Measurements from ENCODE around the gene EREG. TPM values are rescaled to one million over a fixed set of nuclear protein-coding genes. Genes with fewer than 3 reads are reported as not detected.

EREG gene
- total RNA-seq, 2 experiments from 2014 or later: 0.58 to 0.59 TPM

GRCh38 chr4:74368596-74368995 is 3.7 kb downstream of the EREG start:
- Mint-ChIP-seq H3K27me3 (peaks cover 47% of the 10 kb centered on the region), H3K4me3 (no peak overlapping the region), H3K36me3 (ENCODE audit: low read depth) (no peaks in the 10 kb centered on the region), H3K4me1 (ENCODE audit: low read depth) (peaks cover 18% of the 10 kb centered on the region), H3K27ac (no peak overlapping the region), H3K9me3 (no peaks in the 10 kb centered on the region)
- H3K4me3 ChIP-seq (ENCODE audit: low read length): no peak overlapping the region
- H3K36me3 ChIP-seq (ENCODE audit: insufficient read depth, low read length): no peaks in the 10 kb centered on the region
- DNase-seq: no peak
- peaks cover 0 to 4% of the 10 kb centered on the region in 2 experiments for H3K9me3 ChIP-seq (ENCODE audit: control insufficient read depth in 1 of 2, insufficient read depth in 1 of 2, low read length in 2 of 2)
- POLR2A ChIA-PET: no interaction called here
- peaks cover 10% of the 10 kb centered on the region for H3K4me1 ChIP-seq (ENCODE audit: insufficient read depth, low read length)
- H3K27me3 ChIP-seq (ENCODE audit: control insufficient read depth in 1 of 2, insufficient read depth in 2 of 2, low read length in 2 of 2): peaks cover 20 to 40% of the 10 kb centered on the region in 2 experiments
- CTCF ChIA-PET: no interaction called here
- H3K27ac ChIP-seq (ENCODE audit: low read depth in 1 of 2, low read length in 2 of 2): no peak overlapping the region
- ATAC-seq (ENCODE audit: poor library complexity): no peak
- TF ChIP-seq, protein P1, sequence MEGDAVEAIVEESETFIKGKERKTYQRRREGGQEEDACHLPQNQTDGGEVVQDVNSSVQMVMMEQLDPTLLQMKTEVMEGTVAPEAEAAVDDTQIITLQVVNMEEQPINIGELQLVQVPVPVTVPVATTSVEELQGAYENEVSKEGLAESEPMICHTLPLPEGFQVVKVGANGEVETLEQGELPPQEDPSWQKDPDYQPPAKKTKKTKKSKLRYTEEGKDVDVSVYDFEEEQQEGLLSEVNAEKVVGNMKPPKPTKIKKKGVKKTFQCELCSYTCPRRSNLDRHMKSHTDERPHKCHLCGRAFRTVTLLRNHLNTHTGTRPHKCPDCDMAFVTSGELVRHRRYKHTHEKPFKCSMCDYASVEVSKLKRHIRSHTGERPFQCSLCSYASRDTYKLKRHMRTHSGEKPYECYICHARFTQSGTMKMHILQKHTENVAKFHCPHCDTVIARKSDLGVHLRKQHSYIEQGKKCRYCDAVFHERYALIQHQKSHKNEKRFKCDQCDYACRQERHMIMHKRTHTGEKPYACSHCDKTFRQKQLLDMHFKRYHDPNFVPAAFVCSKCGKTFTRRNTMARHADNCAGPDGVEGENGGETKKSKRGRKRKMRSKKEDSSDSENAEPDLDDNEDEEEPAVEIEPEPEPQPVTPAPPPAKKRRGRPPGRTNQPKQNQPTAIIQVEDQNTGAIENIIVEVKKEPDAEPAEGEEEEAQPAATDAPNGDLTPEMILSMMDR (IDR thresholded peaks at IDR 0.05): no peak
- intact Hi-C loops (cut with DNase I, micrococcal nuclease): no loop called here

- peaks cover 5% of the 10 kb centered on the region for H3K4me1 ChIP-seq (ENCODE audit: insufficient read depth, low read length)
- POLR2A ChIA-PET: no interaction called here
- no peak for DNase-seq
- ATAC-seq (ENCODE audit: poor library complexity): no peak
- no peaks in the 10 kb centered on the region for H3K9me3 Mint-ChIP-seq
- no peaks in the 10 kb centered on the region for H3K36me3 Mint-ChIP-seq (ENCODE audit: low read depth)
- H3K4me3 Mint-ChIP-seq: no peak overlapping the region
- H3K4me3 ChIP-seq (ENCODE audit: low read length): no peak overlapping the region
- peaks cover 6% of the 10 kb centered on the region for H3K4me1 Mint-ChIP-seq (ENCODE audit: low read depth)
- H3K27me3 ChIP-seq (ENCODE audit: control insufficient read depth in 1 of 2, insufficient read depth in 2 of 2, low read length in 2 of 2): peaks cover 12 to 29% of the 10 kb centered on the region in 2 experiments
- TF ChIP-seq, protein P1 (IDR thresholded peaks at IDR 0.05): no peak
- no peak overlapping the region for H3K27ac Mint-ChIP-seq
- H3K9me3 ChIP-seq (ENCODE audit: control insufficient read depth in 1 of 2, insufficient read depth in 1 of 2, low read length in 2 of 2): peaks cover 0 to 4% of the 10 kb centered on the region in 2 experiments
- CTCF ChIA-PET: interaction anchor here (1.4 kb wide), 1 partner anchor 305 kb away, joined by 4 read pairs; no protein-coding TSS in a partner anchor
- no peak overlapping the region for H3K27ac ChIP-seq (ENCODE audit: low read depth in 1 of 2, low read length in 2 of 2)
- H3K27me3 Mint-ChIP-seq: peaks cover 38% of the 10 kb centered on the region
- H3K36me3 ChIP-seq (ENCODE audit: insufficient read depth, low read length): no peaks in the 10 kb centered on the region
- intact Hi-C loops (cut with DNase I, micrococcal nuclease): no loop called here
Measured at GRCh38 chr4:74369855-74370254, 4.9 kb downstream of the EREG start.

DNA sequence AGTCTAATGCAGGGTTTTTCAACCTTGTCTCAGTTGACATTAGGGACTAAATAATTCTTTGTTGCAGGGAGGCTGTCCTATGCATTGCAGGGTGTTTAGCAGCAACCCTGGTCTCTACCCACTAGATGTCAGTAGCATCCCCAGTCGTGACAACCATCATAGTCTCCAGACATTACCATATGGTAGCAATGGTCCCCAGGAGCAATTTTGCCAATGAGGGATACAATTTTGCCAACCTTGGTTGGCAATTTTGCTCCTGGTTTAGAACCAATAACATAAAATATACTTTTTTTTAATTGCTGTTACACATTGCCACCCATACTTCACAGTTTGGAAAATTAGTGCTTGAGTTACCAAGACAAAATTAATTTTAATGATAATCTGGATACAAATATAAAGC is 6.0 kb downstream of the EREG start:
- H3K9me3 ChIP-seq (ENCODE audit: control insufficient read depth in 1 of 2, insufficient read depth in 1 of 2, low read length in 2 of 2): no peaks in the 10 kb centered on the region
- H3K36me3 Mint-ChIP-seq (ENCODE audit: low read depth): no peaks in the 10 kb centered on the region
- intact Hi-C loops (cut with DNase I, micrococcal nuclease): no loop called here
- no peaks in the 10 kb centered on the region for H3K4me1 Mint-ChIP-seq (ENCODE audit: low read depth)
- no peaks in the 10 kb centered on the region for H3K9me3 Mint-ChIP-seq
- peaks cover 27% of the 10 kb centered on the region for H3K27me3 Mint-ChIP-seq
- ATAC-seq (ENCODE audit: poor library complexity) (peak; percentile 68), DNase-seq (peak in 5 of 14 experiments; percentile 3 to 65 (median 33))
- no peak overlapping the region for H3K4me3 Mint-ChIP-seq
- no peaks in the 10 kb centered on the region for H3K4me1 ChIP-seq (ENCODE audit: insufficient read depth, low read length)
- H3K4me3 ChIP-seq (ENCODE audit: low read length): no peak overlapping the region
- no peaks in the 10 kb centered on the region for H3K36me3 ChIP-seq (ENCODE audit: insufficient read depth, low read length)
- peaks cover 4 to 18% of the 10 kb centered on the region in 2 experiments for H3K27me3 ChIP-seq (ENCODE audit: control insufficient read depth in 1 of 2, insufficient read depth in 2 of 2, low read length in 2 of 2)
- CTCF ChIA-PET: interaction anchor here (0.9 to 1.4 kb wide), 2 partner anchors 161 to 304 kb away, joined by 3 to 4 read pairs; no protein-coding TSS in a partner anchor
- TF ChIP-seq, protein P1 (IDR thresholded peaks at IDR 0.05): peak; percentile 36
- POLR2A ChIA-PET: no interaction called here
- H3K27ac Mint-ChIP-seq: no peak overlapping the region
- H3K27ac ChIP-seq (ENCODE audit: low read depth in 1 of 2, low read length in 2 of 2): no peak overlapping the region

Data from CD4-positive, alpha-beta T cell (primary cell).